HG03378 (cell line): ENCODE results near the gene PTPN4.

ENCODE experiments used
- ATAC-seq: cut with Tn5 transposase; IDR thresholded peaks from one replicate; pipeline ENCODE4 v1.9.1; 2021; ENCODE audit warnings: mild to moderate bottlenecking, moderate library complexity; ENCODE audit not compliant: unreplicated experiment

The PTPN4 gene

DNA sequence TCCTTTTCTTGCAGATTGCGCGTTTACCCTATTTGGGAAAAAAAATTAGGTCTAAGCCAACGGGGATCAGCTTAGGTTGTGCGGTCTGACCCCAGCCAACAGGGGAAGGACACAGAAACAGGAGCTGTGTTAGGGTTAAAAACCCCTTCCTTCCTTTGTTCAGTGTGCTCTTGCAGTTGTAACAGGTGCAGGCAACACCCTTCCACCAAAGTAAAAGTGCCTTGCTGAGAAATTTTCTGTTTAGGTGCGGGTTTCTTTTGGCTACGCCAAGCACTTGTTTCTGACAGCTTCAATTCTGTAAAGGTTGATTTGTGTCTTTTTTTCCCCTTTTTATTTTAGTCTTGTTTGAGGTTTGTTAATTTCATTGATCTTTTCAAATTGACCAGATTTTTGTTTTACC lies 92.5 kb downstream of the PTPN4 start:
- no peak for ATAC-seq

DNA sequence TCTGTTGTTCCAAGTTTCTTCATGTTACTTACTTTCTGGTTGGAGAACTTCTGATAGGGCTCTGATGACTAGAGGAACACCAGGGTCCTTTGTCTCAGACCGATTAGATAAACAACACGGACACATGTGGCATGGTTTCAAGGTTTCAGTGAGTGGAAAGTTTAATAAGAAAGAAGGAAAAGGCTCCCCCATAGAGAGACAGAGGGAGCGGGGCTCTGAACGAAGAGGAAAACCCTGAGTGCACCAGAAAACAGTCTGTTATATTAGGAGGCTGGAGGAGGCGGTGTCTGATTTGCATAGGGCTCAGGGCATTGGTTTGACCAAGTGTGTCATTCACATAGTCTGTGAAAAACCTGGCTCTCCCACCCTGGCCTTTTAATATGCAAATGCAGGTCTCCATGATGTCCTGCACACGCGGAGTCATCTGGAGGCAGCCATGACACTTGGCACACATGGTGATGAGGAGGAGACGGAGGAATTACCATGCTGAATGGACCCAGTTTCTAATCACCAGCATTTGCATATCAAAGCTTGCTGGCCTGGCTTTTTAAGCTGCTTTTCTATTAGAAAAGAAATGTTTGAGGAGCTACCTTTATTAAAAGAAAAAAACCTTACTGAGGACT lies 94.2 kb downstream of the PTPN4 start:
- ATAC-seq: no peak

DNA sequence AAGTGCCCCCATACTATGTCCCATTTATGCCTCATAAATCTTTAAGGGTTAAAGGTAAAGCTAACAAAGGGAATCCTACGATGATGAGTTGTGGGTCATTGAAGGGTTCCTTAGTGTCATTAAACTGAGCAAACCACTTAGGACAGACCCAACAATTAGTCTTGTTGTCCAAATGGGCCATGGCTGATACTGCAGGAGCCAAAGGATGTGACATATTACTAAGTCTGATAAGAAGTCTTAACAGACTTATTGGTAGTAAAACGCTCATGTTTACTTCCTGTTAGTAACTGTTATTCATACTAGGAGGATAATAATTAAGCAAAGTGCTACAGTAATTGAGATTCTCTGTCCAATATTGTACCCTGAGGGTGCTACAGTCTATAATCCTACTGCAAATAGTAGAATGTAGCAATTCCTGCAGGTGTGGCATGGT lies 96.8 kb downstream of the PTPN4 start:
- no peak for ATAC-seq

DNA sequence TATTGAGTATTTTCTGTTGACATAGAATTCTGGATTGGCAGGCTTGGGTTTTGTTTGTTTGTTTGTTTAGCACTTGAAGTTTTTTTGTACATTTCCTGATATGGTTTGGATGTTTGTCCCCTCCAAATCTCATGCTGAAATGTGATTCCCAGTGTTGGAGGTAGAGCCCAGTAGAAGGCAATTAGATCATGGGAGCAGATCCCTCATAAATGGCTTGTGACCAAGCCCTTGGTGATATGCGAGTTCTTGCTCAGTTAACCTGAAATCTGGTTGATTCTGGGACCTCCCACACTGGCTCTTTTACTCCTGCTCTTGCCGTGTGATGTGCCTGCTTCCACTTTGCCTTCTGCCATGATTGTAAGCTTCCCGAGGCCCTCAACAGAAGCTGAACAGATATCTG lies 98.0 kb downstream of the PTPN4 start:
- no peak for ATAC-seq

DNA sequence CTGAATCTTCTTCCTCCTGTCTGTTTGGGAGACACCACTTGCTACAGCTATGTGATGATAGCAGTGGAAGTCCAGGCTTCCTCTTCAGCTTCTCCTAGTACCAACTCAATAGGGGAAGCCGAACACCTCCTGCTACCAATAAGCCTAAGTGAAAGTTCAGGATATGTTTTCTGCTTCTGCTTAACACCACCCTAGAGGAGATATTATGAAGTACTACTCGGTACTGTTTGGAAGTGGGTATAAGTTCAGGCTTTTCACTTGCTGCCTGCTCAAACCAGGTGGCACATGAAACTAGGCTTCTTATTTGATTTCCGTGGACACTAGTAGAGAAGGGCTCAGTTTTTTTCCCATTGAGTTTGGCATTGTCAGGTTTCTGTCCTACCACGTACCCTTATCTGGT lies 99.8 kb downstream of the PTPN4 start:
- ATAC-seq: no peak

DNA sequence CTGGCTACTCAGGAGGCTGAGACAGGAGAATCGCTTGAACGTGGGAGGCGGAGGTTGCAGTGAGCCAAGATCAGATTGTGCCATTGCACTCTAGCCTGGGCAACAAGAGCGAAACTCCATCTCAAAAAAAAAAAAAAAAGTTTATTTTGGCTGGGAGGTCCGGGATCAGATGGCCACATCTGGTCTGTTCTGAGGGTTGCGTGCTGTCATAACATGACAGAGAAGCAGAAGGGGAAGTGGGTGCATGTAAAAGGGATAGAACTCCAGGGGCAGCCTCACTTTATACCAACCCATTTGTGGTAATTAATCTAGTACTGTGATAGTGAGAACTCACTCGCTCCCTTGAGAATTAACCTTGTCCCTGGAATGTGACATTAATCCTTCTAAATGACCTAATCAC lies 101.2 kb downstream of the PTPN4 start:
- no peak for ATAC-seq

DNA sequence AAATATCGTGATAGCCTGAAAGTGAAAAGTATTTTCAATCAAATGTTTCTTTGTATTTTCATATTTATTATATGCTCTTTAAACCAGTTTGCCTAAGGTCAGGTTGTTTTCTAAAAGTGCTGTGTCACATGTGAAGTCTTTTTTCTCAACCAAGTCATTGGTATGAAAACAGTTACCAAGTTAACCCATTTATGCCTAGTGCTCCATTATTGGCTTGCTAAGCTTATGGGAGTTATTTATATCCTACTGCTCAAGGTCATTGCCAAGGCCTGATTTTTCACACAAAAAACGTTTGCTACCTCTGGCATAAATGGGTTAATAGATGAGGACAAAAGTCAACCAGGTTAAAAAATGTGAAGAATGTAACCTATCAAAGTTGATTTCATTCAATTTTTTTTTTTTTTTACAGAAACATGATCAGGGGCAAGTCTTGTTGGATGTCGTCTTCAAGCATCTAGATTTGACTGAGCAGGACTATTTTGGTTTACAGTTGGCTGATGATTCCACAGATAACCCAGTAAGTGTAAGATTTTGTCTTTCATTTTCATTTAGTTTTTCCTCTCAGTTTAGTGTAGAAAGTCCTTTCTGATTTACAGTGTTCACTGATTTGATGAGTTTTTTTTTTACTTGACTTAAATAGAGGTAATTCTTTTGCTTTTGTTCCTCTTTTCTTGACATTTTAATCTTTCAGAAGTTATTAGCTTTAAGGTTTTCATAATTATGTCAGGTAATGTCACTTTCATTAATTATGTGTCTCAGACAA lies 102.6 kb downstream of the PTPN4 start:
- peak; percentile 89 for ATAC-seq

DNA sequence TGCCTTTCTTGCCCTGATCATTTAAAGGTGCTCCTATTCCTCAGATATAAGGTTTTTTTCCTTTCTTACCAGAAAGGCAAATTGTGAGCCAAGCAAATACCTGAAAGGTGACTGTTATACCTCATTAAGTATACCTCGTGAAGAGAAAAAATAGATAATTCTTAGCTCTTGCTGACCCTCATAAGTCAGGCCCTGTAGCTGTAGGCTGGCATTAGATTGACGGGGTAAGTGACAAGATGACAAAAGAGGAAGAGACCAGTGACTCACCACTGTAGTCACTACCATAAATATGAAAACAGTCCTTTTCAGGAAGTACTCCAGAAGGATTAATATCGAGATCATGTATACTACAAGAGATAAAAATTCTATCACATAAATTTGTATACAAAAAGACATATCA lies 104.6 kb downstream of the PTPN4 start:
- ATAC-seq: peak; percentile 47

DNA sequence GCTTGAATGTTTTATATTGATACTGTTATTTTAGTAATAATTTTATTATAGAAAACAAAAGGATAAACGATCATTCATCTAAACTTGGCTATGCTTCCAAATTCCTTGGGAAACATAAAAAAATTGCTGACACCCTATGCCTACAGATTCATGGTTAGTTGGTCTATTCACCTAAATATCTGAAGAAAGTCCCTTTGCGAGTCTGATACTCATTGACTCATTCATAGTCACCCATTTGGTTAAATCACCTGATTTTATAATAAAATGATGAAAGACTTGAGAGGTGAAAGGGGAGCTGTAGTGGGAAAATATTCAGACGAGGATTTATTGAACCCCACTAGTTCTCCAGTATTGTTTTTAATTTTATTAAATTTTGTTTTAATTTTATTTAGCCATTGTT lies 112.0 kb downstream of the PTPN4 start:
- no peak for ATAC-seq

DNA sequence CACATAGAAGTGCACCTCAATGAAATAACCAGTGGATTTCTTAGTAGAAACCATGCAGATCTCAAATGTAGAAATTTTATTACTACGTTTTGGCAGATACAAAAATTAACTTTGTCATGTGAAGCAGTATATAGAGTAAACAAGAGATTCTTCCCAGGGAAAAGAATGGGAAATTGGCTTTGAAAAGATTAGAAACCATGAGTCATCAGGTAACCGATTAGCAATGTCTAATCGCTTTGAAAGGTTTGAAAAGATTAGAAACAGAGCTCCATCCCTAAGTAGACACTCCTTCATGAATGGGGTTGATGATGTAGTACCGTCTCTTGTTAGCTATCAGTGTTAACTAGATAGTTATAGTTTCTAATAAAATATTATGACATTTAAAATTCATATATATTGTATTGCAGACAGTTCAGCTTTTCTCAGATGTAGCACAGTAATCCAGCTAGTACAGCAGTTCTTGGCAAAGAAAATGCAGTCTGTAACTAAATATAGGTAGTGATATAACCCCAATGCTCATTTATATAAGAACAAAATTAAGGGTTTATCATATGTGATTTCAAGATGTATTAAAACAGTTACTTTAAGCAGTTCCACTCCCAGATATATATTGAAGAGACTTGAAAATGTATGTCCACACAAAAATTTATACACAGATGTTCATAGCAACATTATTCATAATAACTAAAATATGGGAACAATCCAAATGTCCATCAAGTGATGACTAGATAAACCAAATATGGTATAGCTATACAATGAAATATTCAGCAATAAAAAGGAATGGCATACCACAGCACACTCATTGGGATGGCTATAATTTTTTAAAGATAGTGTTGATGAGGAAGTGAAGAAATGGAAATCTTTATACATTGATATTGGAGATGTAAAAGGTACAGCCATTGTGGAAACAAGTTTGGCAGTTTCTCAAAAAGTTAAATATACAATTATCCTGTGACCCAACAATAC lies 113.9 kb downstream of the PTPN4 start:
- no peak for ATAC-seq

DNA sequence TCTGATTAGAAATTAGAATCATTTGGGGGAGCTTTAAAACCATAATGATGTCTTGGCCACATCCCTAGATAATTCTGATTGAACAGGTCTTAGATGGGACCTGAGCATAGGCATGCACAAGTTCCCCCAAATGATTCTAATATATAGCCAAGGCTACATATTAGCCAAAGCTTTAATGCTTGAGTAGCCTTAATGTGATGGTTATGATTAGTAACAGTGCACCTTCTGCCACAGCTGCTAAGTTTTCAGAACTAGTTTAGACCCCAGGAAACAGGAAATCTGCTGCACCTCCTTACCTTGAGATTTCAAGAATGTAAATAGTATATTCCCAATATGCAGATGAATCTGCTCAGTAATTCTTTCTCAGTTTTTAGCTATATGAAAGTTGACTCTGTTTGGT lies 119.8 kb downstream of the PTPN4 start:
- ATAC-seq: peak; percentile 75

DNA sequence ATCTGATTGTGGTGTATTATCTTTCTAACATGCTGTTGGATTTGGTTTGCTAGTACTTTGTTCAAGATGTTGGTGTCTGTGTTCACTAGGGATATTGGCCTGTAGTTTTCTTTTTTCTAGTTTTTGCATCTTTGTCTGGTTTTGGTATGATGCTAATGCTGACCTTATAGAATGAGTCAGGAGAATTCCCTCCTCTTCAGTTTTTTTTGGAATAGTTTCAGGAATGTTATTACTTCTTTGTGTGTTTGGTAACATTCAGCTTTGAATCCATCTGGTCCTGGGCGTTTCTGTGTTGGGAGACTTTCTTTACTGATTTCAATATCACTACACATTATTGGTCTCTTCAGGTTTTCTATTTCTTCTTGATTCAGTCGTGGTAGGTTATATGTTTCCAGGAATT lies 129.0 kb downstream of the PTPN4 start:
- ATAC-seq: no peak

DNA sequence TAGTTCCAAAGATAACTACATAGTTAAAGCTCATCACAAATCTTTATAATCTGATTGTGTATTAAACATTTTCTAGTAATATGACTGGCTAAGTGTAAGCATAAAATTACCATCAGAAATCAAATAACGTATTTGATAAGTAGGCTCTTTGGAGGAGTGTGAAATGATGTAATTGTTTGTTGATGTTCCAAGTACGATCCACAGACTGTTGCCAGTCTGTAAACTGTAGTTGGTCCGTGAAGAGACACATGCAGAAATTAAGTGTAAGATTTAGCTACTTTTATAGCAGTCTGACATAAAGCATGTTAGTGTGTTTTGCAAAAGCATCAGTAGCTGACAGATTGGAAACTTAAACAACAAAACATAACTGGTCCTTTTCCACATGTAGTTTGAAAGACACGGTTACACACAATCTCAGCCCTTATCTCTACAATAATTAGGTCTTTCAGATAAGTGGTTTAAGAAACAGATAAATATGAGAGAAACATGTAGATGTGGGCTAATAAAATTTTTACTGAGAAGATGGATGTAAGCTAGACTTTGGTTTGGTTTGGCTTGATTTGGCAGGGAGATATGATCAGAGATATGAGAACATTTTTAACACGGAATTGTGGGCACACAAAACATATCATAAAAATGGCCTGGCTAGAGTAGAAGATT lies 138.1 kb downstream of the PTPN4 start:
- ATAC-seq: no peak

DNA sequence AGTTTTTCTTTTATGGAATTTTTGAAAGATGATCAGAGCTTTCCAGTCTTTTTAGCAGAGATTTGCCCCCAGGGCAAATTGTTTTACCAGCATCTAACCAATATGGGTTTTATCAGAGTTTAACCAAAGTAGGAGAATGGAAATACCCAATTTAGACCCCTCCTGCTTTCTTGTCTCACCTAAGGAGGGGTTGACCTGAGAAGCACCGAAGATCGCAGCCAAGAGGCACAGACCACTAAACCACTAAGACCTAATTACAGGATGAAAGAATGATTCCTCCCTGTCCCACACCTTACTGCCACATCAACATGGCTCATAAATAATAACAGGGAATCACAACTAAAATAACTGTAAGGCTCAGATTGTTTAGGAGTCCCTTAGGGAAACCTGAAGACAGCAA lies 141.3 kb downstream of the PTPN4 start:
- no peak for ATAC-seq

DNA sequence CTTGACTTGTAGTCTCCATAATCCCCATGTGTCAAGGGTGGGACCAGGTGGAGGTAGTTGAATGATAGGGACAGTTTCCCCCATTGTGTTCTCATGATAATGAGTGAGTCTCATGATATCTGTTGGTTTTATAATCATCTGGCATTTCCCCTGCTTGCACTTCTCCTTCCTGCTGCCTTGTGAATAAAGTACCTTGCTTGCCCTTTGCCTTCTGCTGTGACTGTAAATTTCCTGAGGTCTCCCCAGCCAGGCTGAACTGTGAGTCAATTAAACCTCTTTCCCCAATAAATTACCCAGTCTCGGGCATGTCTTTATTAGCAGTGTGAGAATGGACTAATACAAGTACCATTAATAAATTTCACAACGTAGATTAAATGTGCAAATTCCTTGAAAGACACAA lies 150.8 kb downstream of the PTPN4 start:
- no peak for ATAC-seq

DNA sequence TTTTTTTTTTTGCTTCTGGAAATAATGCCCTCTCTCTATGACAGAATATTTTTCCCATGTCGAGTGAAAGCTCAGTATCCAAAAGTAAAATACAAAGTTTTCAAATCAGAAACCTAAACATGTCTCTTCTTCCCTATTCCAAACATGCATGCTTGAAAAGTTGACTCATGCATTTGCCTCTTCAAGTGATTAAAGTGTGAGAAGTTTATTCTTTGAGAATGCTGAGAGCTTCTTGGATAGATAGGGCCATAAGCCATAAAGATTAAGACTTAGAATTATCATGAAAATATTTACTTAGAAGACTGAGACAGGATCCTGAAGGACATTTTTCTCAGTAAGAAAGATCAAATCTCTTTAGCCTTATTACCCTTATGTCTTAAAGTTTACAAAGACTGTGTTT lies 154.5 kb downstream of the PTPN4 start:
- ATAC-seq: no peak

DNA sequence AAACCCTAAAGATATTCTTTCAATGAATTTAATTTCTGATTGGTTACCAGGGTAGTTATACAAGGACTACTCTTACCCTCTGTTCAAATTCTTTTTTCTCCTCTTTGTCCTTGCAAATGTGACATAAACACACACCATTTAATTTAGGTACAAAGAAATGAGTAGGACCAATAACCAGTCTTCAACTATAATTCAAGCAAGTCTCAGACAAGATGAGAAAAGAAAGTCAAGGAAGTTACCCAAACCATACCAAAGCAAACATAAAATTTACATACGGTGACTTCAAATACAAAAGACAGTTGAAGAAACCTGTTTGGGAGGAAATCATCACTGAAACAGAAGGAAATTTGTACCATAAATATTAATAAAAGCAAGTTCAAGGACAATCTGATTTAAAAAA lies 162.1 kb downstream of the PTPN4 start:
- ATAC-seq: no peak

DNA sequence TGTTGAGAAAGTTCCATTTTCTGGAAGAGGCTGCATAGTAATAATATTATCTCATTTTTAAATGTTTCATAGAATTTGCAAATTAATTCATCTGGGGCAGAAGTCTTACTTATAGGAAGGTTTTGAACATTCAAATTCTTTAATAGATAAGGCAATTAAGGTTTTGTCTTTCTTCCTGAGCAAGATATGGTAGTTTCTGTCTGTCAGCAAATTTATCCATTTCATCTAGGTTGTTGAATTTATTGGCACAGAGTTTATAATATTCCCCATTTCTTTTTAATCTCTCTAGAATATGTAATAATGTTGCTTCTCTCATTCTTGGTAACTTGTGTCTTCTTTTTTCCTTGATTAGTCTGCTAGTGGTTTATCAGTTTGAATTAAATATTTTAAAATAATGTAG lies 163.0 kb downstream of the PTPN4 start:
- ATAC-seq: no peak

DNA sequence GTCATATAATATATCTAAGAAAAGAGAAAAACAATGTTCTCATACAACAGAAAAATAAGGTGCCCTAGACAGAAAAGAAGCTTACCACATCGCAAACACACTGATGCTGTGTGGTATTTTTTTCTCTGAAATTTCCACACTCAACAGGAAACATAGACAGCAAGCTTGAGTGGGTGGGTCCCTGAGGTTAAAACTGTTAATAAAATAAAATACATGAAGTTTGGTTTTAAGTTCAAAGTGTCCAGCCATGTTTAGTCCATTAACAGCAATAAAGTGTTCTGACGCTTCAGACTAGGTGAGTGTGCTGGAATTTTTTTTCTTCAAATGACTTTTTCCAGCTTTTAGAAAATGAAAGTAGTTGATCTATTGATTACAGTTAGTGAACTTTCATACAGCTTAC lies 169.8 kb downstream of the PTPN4 start:
- ATAC-seq: no peak

DNA sequence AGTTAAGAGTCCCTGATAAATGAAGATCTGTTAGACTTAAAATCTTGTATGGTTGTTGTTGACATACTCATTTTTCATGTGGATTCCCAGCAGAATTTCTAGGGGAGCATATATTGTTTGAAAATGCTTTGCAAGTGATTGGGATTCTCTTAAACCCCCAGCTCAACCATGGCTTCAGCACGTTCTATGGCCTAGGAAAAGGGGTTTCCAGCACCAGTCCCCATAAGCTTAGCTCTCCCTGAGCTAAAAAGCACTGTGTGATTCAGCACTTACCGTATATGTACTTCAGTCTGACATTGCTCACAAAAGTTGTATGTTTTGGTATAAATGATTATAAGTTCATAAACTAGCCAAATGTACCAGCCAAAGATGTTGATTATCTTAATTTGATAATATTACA lies 173.1 kb downstream of the PTPN4 start:
- no peak for ATAC-seq

DNA sequence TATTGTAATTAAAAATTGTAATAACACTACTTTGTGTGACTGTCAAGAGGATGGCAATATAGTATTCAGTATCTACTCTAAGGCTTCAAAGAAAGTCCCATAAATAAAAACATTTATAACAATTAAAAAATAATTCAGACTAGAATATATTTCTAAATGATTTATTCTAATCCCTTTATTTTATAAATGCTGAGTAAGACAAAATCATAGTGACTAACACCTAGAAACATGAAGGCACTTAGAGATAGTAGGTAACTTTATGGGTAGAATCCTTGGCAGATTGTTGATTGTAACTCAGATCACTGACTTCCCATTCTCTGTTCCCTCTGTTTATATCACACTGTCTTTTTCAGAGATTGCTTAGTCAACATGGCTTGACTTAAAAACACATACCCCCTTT lies 174.6 kb downstream of the PTPN4 start:
- no peak for ATAC-seq
